H1 (cell line): ENCODE measurements around the gene DSTN. TPM values are rescaled to one million over a fixed set of nuclear protein-coding genes. Genes with fewer than 3 reads are reported as not detected.
A peak's percentile ranks its signal among the peaks of the same experiment; 100 is the strongest.

Experiments
- CTCF ChIA-PET: fragments of 300-600 bp; sonication (Branson Sonifier 250); formaldehyde crosslinking; loops from one replicate; lab custom pipeline; 2021; ENCODE audit not compliant: partially characterized antibody; lab: Charles Lee
- POLR2A ChIA-PET: fragments of 300-600 bp; sonication (Branson Sonifier 250); formaldehyde crosslinking; loops from one replicate; lab custom pipeline; 2021; ENCODE audit warnings: inconsistent platforms; ENCODE audit not compliant: partially characterized antibody; lab: Charles Lee
- DNase-seq, 2 experiments: peaks; one replicate each; pipeline versions ENCODE4 v3.0.0 to v3.0.0-alpha.2; 2010 to 2022; ENCODE audit warnings: low spot score in 2 of 2, low read depth in 1 of 2, mixed read lengths in 1 of 2
- FAIRE-seq: peaks from 2 replicates; lab custom pipeline; 2011; peaks lifted over from hg19 to GRCh38; lab: Jason Lieb, UNC
- H2AFZ ChIP-seq: 2 replicates; pipeline ENCODE4 v1.8.1; 2012; ENCODE audit warnings: low read length, inconsistent platforms
- H2AK5ac ChIP-seq: 2 replicates; pipeline ENCODE4 v1.6.1; 2013; ENCODE audit warnings: low read depth, low read length
- H2BK120ac ChIP-seq: replicated peaks from 2 replicates; pipeline ENCODE3; 2013; ENCODE audit warnings: low read depth, low read length, inconsistent platforms
- H2BK12ac ChIP-seq: 2 replicates; pipeline ENCODE4 v1.6.1; 2013; ENCODE audit warnings: low read depth, low read length
- H2BK15ac ChIP-seq: 2 replicates; pipeline ENCODE4 v1.6.1; 2013; ENCODE audit warnings: low read length
- H2BK20ac ChIP-seq: 2 replicates; pipeline ENCODE4 v1.6.1; 2013; ENCODE audit warnings: low read length
- H2BK5ac ChIP-seq: 2 replicates; pipeline ENCODE4 v1.6.1; 2013; ENCODE audit warnings: low read depth, low read length
- H3K14ac ChIP-seq: 2 replicates; pipeline ENCODE4 v1.6.1; 2013; ENCODE audit warnings: inconsistent platforms; ENCODE audit not compliant: insufficient read length
- H3K18ac ChIP-seq: 2 replicates; pipeline ENCODE4 v1.6.1; 2013; ENCODE audit warnings: low read length; ENCODE audit errors: extremely low read depth
- H3K23ac ChIP-seq: 2 replicates; pipeline ENCODE4 v1.6.1; 2013; ENCODE audit warnings: inconsistent platforms; ENCODE audit not compliant: insufficient read length
- H3K23me2 ChIP-seq: 2 replicates; pipeline ENCODE4 v1.6.1; 2013; ENCODE audit warnings: low read depth, low read length
- H3K27ac ChIP-seq: 2 replicates; pipeline ENCODE4 v1.6.1; 2011; ENCODE audit warnings: low read depth, low read length, inconsistent platforms
- H3K27me3 ChIP-seq, 4 experiments: replicated peaks in 1 of 4; 1 replicate in 1 of 4; 2 replicates in 3 of 4; pipeline versions ENCODE4 v1.6.1 to v1.8.1; 2011 to 2013; ENCODE audit warnings: low read length in 3 of 4, mild to moderate bottlenecking in 3 of 4, inconsistent platforms in 2 of 4, mixed read lengths in 2 of 4, moderate library complexity in 1 of 4; ENCODE audit not compliant: control insufficient read depth in 3 of 4, insufficient read depth in 3 of 4; ENCODE audit errors: extremely low read depth in 1 of 4
- H3K36me3 ChIP-seq, 4 experiments: 2 replicates each; pipeline versions ENCODE4 v1.6.1 to v1.8.1; 2011 to 2013; ENCODE audit warnings: mild to moderate bottlenecking in 4 of 4, low read length in 3 of 4, moderate library complexity in 2 of 4, control low read depth in 1 of 4, inconsistent platforms in 1 of 4; ENCODE audit not compliant: insufficient read depth in 4 of 4, control insufficient read depth in 2 of 4
- H3K4ac ChIP-seq: replicated peaks from 2 replicates; pipeline ENCODE3; 2013; ENCODE audit warnings: low read length, low read depth, mixed read lengths, inconsistent platforms; ENCODE audit not compliant: insufficient read length
- H3K4me1 ChIP-seq, 4 experiments: replicated peaks in 1 of 4; 1 replicate in 1 of 4; 2 replicates in 3 of 4; pipeline versions ENCODE4 v1.6.1 to v1.8.1; 2011 to 2013; ENCODE audit warnings: low read length in 3 of 4, inconsistent platforms in 2 of 4, mixed read lengths in 1 of 4; ENCODE audit not compliant: insufficient read depth in 4 of 4, control insufficient read depth in 3 of 4
- H3K4me2 ChIP-seq, 2 experiments: 2 replicates each; pipeline versions ENCODE4 v1.6.1 to v1.8.1; 2011 to 2013; ENCODE audit warnings: low read depth in 2 of 2, low read length in 2 of 2, control low read depth in 1 of 2, inconsistent platforms in 1 of 2, mild to moderate bottlenecking in 1 of 2; ENCODE audit not compliant: insufficient read depth in 1 of 2
- H3K4me3 ChIP-seq, 4 experiments: fragments of 200-600, 300-600 bp in 1 of 4; sonication (generic), shearing (Covaris generic), sonication (Bioruptor Twin) in 1 of 4; 2 replicates each; pipeline versions ENCODE4 v1.5.1 to v1.8.1; 2011 to 2016; ENCODE audit warnings: low read length in 4 of 4, low read depth in 3 of 4, control low read depth in 2 of 4, inconsistent platforms in 2 of 4, mild to moderate bottlenecking in 2 of 4, mixed read lengths in 1 of 4, moderate library complexity in 1 of 4; ENCODE audit not compliant: insufficient read depth in 2 of 4; ENCODE audit errors: extremely low read depth in 1 of 4
- H3K56ac ChIP-seq: replicated peaks from 2 replicates; pipeline ENCODE3; 2013; ENCODE audit warnings: low read depth, mild to moderate bottlenecking, mixed read lengths, low read length, inconsistent platforms; ENCODE audit not compliant: insufficient read length
- H3K79me1 ChIP-seq: 2 replicates; pipeline ENCODE4 v1.6.1; 2013; ENCODE audit warnings: low read depth, low read length, control low read depth
- H3K79me2 ChIP-seq, 2 experiments: 2 replicates each; pipeline versions ENCODE4 v1.6.1 to v1.8.1; 2012 to 2013; ENCODE audit warnings: low read length in 2 of 2, mild to moderate bottlenecking in 2 of 2, inconsistent platforms in 1 of 2; ENCODE audit not compliant: insufficient read depth in 2 of 2, control insufficient read depth in 1 of 2
- H3K9ac ChIP-seq, 4 experiments: replicated peaks in 1 of 4; 1 replicate in 1 of 4; 2 replicates in 3 of 4; pipeline versions ENCODE4 v1.6.1 to v1.8.1; 2011 to 2013; ENCODE audit warnings: low read depth in 3 of 4, low read length in 3 of 4, control low read depth in 2 of 4, mild to moderate bottlenecking in 2 of 4, moderate library complexity in 2 of 4, inconsistent platforms in 1 of 4; ENCODE audit errors: extremely low read depth in 1 of 4
- H3K9me3 ChIP-seq, 2 experiments: 2 replicates each; pipeline versions ENCODE4 v1.6.1 to v1.8.1; 2012 to 2013; ENCODE audit warnings: mild to moderate bottlenecking in 2 of 2, moderate library complexity in 2 of 2, control low read depth in 1 of 2, inconsistent platforms in 1 of 2, low read depth in 1 of 2, low read length in 1 of 2, mixed read lengths in 1 of 2; ENCODE audit not compliant: insufficient read depth in 2 of 2
- H4K20me1 ChIP-seq, 2 experiments: replicated peaks in 1 of 2; 2 replicates each; pipeline versions ENCODE3 to v1.8.1; 2011 to 2013; ENCODE audit warnings: inconsistent platforms in 2 of 2, low read length in 2 of 2, mild to moderate bottlenecking in 1 of 2; ENCODE audit not compliant: insufficient read depth in 2 of 2, control insufficient read depth in 1 of 2
- H4K5ac ChIP-seq: 2 replicates; pipeline ENCODE4 v1.6.1; 2013; ENCODE audit warnings: low read length, low read depth, mixed read lengths, inconsistent platforms; ENCODE audit not compliant: insufficient read length
- H4K8ac ChIP-seq: 2 replicates; pipeline ENCODE4 v1.8.0; 2013; ENCODE audit warnings: mild to moderate bottlenecking, moderate library complexity, low read length, inconsistent platforms; ENCODE audit not compliant: insufficient read depth; ENCODE audit errors: extremely low read depth
- H4K91ac ChIP-seq: replicated peaks from 2 replicates; pipeline ENCODE3; 2013; ENCODE audit warnings: low read length, mixed read lengths, inconsistent platforms; ENCODE audit not compliant: insufficient read length
- CTCF ChIP-seq, 3 experiments: IDR thresholded peaks; 1 replicate in 2 of 3; 2 replicates in 1 of 3; pipeline versions ENCODE4 v1.5.1 to v1.6.1; 2011; ENCODE audit warnings: low read length in 3 of 3, mild to moderate bottlenecking in 3 of 3, inconsistent platforms in 2 of 3, low read depth in 1 of 3, moderate library complexity in 1 of 3; ENCODE audit not compliant: insufficient read depth in 1 of 3; ENCODE audit errors: control extremely low read depth in 1 of 3
- HDAC2 ChIP-seq, 2 experiments: fragments of 300-600 bp in 1 of 2; sonication (generic) in 1 of 2; IDR thresholded peaks; 2 replicates each; pipeline ENCODE4 v1.6.1; 2011 to 2012; ENCODE audit warnings: low read depth in 2 of 2, low read length in 2 of 2, mild to moderate bottlenecking in 2 of 2, moderate library complexity in 2 of 2, borderline replicate concordance in 1 of 2, inconsistent platforms in 1 of 2
- KDM4A ChIP-seq: IDR thresholded peaks from one replicate; pipeline ENCODE4 v1.7.1; 2012; ENCODE audit warnings: low read depth, mild to moderate bottlenecking, moderate library complexity, low read length, inconsistent platforms; ENCODE audit not compliant: severe bottlenecking
- POLR2A ChIP-seq, 2 experiments: IDR thresholded peaks; 1 replicate in 1 of 2; 2 replicates in 1 of 2; pipeline ENCODE4 v1.6.1; 2011; ENCODE audit warnings: low read depth in 2 of 2, low read length in 2 of 2, mild to moderate bottlenecking in 2 of 2; ENCODE audit errors: control extremely low read depth in 1 of 2
- POLR2AphosphoS5 ChIP-seq: IDR thresholded peaks from 2 replicates; pipeline ENCODE4 v1.6.1; 2011; ENCODE audit warnings: low read depth, low read length
- RAD21 ChIP-seq, 2 experiments: IDR thresholded peaks in 1 of 2; conservative IDR thresholded peaks in 1 of 2; 2 replicates each; pipeline ENCODE4 v1.6.1; 2011; ENCODE audit warnings: low read depth in 2 of 2, low read length in 2 of 2, improper control_type of control experiment in 1 of 2, inconsistent platforms in 1 of 2, mild to moderate bottlenecking in 1 of 2, moderate library complexity in 1 of 2
- SIN3A ChIP-seq, 2 experiments: IDR thresholded peaks in 1 of 2; conservative IDR thresholded peaks in 1 of 2; 2 replicates each; pipeline ENCODE4 v1.6.1; 2011 to 2012; ENCODE audit warnings: low read length in 2 of 2, improper control_type of control experiment in 1 of 2, low read depth in 1 of 2, mild to moderate bottlenecking in 1 of 2
- YY1 ChIP-seq: IDR thresholded peaks from 2 replicates; pipeline ENCODE4 v1.6.1; 2011; ENCODE audit warnings: low read depth, mild to moderate bottlenecking, low read length
- WGBS, 2 experiments: shearing (Covaris generic) in 1 of 2; methylation state at CpG; one replicate each; pipeline versions ENCODE4 v1.1.6 to v1.1.7; 2013 to 2015; ENCODE audit warnings: low lambda C conversion rate in 2 of 2, mixed read lengths in 2 of 2, inconsistent platforms in 1 of 2, low coverage in 1 of 2, missing lambda C conversion rate in 1 of 2; ENCODE audit not compliant: insufficient replicate concordance in 2 of 2, insufficient coverage in 1 of 2, insufficient read length in 1 of 2; ENCODE audit errors: extremely low coverage in 1 of 2, missing lambda C conversion rate in 1 of 2; 5-methylcytosine and 5-hydroxymethylcytosine counted together
- polyA plus RNA-seq, 7 experiments: library from polyadenylated mRNA; depleted of rRNA in 3 of 7; stranded (reverse) in 5 of 7; unstranded in 2 of 7; fragments of >200 nt in 5 of 7; fragments of 200-250 nt in 2 of 7; gene quantifications; 1 replicate in 5 of 7; 2 replicates in 1 of 7; 4 replicates in 1 of 7; pipeline versions ENCODE4 v1.2.1 to v1.2.3, GENCODE V29; 2011 to 2013; ENCODE audit warnings: missing spikeins in 2 of 7, mixed read lengths in 2 of 7
- total RNA-seq: library from RNA; stranded (reverse); fragmentation: NEBNext Ultra II Directional; extraction: Animal tissue kit (Norgen Biotek cat#: 25700); gene quantifications from 2 replicates; pipeline ENCODE4 v1.2.1, GENCODE V29; 2021

Gene DSTN
- total and polyA plus RNA-seq, 2 of the 8 experiments (the other 6 are each of a cell fraction or from before 2014, with no cell fraction given) = 43.3 to 208 TPM

DNA sequence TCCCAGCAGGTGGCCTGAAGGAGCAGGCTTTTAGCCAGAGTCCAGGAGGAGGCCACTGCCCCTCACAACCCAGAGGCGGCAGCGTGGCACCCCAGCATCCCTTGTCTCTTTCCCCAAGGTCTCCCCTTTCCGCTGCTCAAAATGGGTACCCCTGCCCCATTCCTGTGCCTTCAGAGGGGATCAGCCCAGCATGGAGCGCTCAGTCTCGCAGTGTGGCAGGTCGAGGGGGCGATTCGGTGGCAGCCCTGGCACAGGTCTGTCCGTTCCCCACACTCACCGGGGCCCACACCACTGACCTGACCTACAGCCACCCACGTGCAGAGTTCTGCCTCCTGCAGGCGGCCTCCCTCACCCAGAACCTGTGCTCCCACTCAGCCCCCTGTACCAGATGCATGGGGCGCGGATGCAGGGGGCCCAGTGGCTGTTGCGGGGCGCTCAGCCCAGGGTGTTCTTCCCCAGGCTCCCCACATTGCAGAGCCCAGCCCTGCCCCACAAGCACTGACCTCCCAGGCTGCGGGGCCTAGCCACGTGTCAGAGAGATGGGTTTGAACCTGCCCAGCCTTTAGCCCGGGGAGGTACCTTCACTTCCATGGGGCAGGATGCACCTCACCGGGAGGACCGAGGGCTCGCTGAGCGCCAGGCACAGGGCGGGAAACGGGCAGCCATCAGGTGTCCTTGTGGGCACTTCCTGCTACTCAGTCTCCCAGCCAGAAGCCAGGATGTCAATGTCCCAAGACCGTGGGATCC lies 41.8 kb downstream of the DSTN start:
- Histone ChIP-seq H3K79me1 (peaks cover 3% of the 10 kb centered on the region; the same call in 1 of the 2 replicates), H2BK120ac (no peak overlapping the region), H3K79me2 (no peaks in the 10 kb centered on the region), H3K14ac (no peak overlapping the region), H3K27ac (no peak overlapping the region), H3K56ac (no peak overlapping the region), H2AFZ (no peak overlapping the region), H2BK15ac (no peak overlapping the region), H3K36me3 (peaks cover 0 to 14% (median 10%) of the 10 kb centered on the region in 4 experiments; a peak in 6 of 8 replicates), H3K23me2 (no peaks in the 10 kb centered on the region), H3K27me3 (no peaks in the 10 kb centered on the region), H4K5ac (no peak overlapping the region), H2BK12ac (no peak overlapping the region), H3K18ac (no peak overlapping the region; the same call in 1 of the 2 replicates), H3K4me3 (no peak overlapping the region), H3K9me3 (no peaks in the 10 kb centered on the region), H2AK5ac (no peak overlapping the region), H2BK5ac (peak overlapping the region; percentile 66), H4K8ac (no peak overlapping the region), H4K20me1 (peaks cover 2 to 4% of the 10 kb centered on the region in 2 experiments), H3K4me2 (no peak overlapping the region), H3K23ac (no peak overlapping the region), H3K9ac (no peak overlapping the region; a peak in 1 of 7 replicates), H2BK20ac (no peak overlapping the region), H4K91ac (no peak overlapping the region), H3K4me1 (peaks cover 0 to 8% (median 1%) of the 10 kb centered on the region in 4 experiments; a peak in 3 of 7 replicates), H3K4ac (no peak overlapping the region)
- WGBS, 2 experiments = 82% methylated on average over 26 of the region's 26 CpGs; no CpG with 5 or more reads in 1 of the 2 experiments
- CTCF ChIA-PET = interaction anchor here (0.7 to 2.9 kb wide), 16 partner anchors 8 to 284 kb away, joined by 3 to 22 read pairs (median 4); partner anchors contain the start of gene DSTN
- POLR2A ChIA-PET = interaction anchor here (0.8 to 2.3 kb wide), 5 partner anchors 38 to 79 kb away, joined by 3 to 15 read pairs (median 7); partner anchors contain the start of gene DSTN
- no peak for FAIRE-seq
- DNase-seq = peak in 1 of 2 experiments; percentile 70
- TF ChIP-seq YY1 (no peak), POLR2AphosphoS5 (peak; percentile 60; the same call in 1 of the 2 replicates), KDM4A (no peak), SIN3A (conservative IDR thresholded peaks at IDR 0.05 in 1 of 2, IDR thresholded peaks at IDR 0.05 in 1 of 2; ENCODE audit: low read depth in 1 of 2, low read length in 2 of 2) (no peak), RAD21 (IDR thresholded peaks at IDR 0.05 in 1 of 2, conservative IDR thresholded peaks at IDR 0.05 in 1 of 2; ENCODE audit: low read depth in 2 of 2, low read length in 2 of 2) (peak; percentile 14 to 46; a peak in 2 of 4 replicates), HDAC2 (IDR thresholded peaks at IDR 0.05; ENCODE audit: borderline replicate concordance in 1 of 2, low read depth in 2 of 2, low read length in 2 of 2) (no peak), CTCF (IDR thresholded peaks at IDR 0.05; ENCODE audit: control extremely low read depth in 1 of 3, insufficient read depth in 1 of 3, low read depth in 1 of 3, low read length in 3 of 3) (peak; percentile 10 to 49 (median 38)), POLR2A (IDR thresholded peaks at IDR 0.05; ENCODE audit: control extremely low read depth in 1 of 2, low read depth in 2 of 2, low read length in 2 of 2) (peak in 1 of 2 experiments; percentile 20; a peak in 2 of 3 replicates)
